ENCODE data around the gene WDR31.

The WDR31 gene

DNA sequence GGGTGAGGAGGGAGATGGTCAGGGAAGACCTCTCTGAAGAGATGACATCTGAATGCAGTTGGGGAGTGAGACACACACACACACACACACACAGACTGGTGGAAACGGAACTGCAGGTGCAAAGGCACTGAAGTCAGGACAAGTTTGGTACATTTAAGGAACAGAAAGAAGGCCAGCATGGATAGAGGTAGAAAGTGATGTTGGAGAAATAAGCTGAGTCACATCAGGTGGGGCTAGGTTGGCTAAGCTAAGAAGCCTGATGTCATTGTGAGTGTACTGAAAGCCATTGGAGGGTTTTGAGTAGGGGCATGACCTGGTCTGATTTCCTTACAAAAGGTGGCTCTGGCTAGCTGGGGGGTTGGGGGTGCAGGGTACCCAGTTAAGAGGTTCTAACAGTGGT is 12.3 kb upstream of the WDR31 start:
- H3K4me3 ChIP-seq (ENCODE audit: low read length), result no peak overlapping the region
- no peak for TF ChIP-seq CTCF (conservative IDR thresholded peaks at IDR 0.05; ENCODE audit: low read depth, low read length)
- no peak for DNase-seq (ENCODE audit: low read depth)

- DNase-seq (ENCODE audit: low read depth), result no peak
- TF ChIP-seq CTCF (conservative IDR thresholded peaks at IDR 0.05; ENCODE audit: low read depth, low read length), result no peak
- H3K4me3 ChIP-seq (ENCODE audit: low read length), result no peak overlapping the region
These were observed 11.9 kb upstream of the WDR31 start for GRCh38 chr9:113352006-113352405.

- DNase-seq (ENCODE audit: low read depth), result no peak
These were observed 10.9 kb upstream of the WDR31 start for GRCh38 chr9:113350937-113351336.

GRCh38 chr9:113350107-113350661 is 10.1 kb upstream of the WDR31 start:
- DNase-seq (ENCODE audit: low read depth), result no peak
- H3K4me3 ChIP-seq (ENCODE audit: low read length), result peak overlapping the region; percentile 37
- TF ChIP-seq CTCF (conservative IDR thresholded peaks at IDR 0.05; ENCODE audit: low read depth, low read length), result no peak

More at GRCh38 chr9:113350937-113351336, 10.9 kb upstream of the WDR31 start:
- TF ChIP-seq CTCF (conservative IDR thresholded peaks at IDR 0.05; ENCODE audit: low read depth, low read length), result no peak
- no peak overlapping the region for H3K4me3 ChIP-seq (ENCODE audit: low read length)

DNA sequence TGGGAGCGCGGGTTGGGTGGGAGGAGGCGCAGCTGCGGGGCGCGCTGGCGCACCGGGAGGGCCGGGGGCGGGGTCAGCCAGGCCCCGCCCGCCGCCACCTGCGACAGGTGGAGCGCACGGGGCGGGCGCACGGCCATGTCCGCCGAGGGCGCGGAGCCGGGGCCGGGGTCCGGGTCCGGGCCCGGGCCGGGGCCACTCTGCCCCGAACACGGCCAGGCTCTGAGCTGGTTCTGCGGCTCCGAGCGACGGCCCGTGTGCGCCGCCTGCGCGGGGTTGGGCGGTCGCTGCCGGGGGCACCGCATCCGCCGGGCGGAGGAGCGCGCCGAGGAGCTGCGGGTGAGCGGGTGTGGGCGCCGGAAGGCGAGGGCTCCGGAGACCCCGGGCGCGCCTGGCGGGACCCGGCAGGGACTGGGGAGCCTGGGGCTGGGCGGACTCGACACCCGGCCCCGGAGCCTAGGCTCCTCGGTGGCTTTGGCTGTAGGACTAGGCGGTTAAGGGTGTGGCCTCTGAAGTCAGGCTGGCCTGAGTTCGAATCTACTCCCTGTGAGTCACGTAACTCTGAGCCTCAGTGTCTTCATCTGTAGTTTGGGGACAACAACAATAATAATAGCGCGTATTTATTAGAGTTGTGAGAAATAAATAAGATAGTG is 9.5 kb upstream of the WDR31 start, which contains the start of gene BSPRY:
BSPRY (plus strand) TSS at position 97 of the 650 bp plus-strand sequence; CDS start at position 136, 39 bp downstream.
- H3K4me3 ChIP-seq (ENCODE audit: low read length), result peak within 1 kb of the TSS; percentile 37
- no peak for DNase-seq (ENCODE audit: low read depth)
- TF ChIP-seq CTCF (conservative IDR thresholded peaks at IDR 0.05; ENCODE audit: low read depth, low read length), result no peak

DNA sequence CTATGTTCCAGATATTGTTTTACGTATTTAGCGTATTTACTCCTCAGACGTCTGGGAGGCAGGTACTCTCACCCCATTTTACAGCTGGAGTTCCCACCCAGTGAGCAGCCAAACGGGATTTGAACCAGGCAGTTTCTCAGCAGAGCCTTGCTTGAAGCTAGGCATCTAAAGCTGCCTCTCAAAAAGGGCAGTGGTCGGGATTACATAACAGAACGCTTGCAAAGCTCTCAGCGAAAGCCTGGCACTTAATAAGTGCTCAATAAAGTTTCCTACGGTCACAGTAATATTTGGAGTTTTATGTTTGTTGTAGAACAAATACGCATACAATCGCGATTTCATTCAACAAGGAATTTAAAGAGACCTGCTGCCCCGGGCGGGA is 9.0 kb upstream of the WDR31 start:
- no peak for TF ChIP-seq CTCF (conservative IDR thresholded peaks at IDR 0.05; ENCODE audit: low read depth, low read length)
- H3K4me3 ChIP-seq (ENCODE audit: low read length), result no peak overlapping the region
- no peak for DNase-seq (ENCODE audit: low read depth)

- H3K4me3 ChIP-seq (ENCODE audit: low read length), result no peak overlapping the region
- no peak for TF ChIP-seq CTCF (conservative IDR thresholded peaks at IDR 0.05; ENCODE audit: low read depth, low read length)
- no peak for DNase-seq (ENCODE audit: low read depth)
These were observed 8.4 kb upstream of the WDR31 start for GRCh38 chr9:113348437-113348836.

All from retinal pigment epithelial cell (primary cell).